ENCODE data around the gene FARP1.

FARP1 gene

GRCh38 chr13:98200211-98200878, 57.5 kb downstream of the FARP1 start:
- no peaks in the 10 kb centered on the region for H3K4me1 ChIP-seq
- no peak overlapping the region for H3K4me3 ChIP-seq (ENCODE audit: low read depth, low read length)
- TF ChIP-seq, protein P1, sequence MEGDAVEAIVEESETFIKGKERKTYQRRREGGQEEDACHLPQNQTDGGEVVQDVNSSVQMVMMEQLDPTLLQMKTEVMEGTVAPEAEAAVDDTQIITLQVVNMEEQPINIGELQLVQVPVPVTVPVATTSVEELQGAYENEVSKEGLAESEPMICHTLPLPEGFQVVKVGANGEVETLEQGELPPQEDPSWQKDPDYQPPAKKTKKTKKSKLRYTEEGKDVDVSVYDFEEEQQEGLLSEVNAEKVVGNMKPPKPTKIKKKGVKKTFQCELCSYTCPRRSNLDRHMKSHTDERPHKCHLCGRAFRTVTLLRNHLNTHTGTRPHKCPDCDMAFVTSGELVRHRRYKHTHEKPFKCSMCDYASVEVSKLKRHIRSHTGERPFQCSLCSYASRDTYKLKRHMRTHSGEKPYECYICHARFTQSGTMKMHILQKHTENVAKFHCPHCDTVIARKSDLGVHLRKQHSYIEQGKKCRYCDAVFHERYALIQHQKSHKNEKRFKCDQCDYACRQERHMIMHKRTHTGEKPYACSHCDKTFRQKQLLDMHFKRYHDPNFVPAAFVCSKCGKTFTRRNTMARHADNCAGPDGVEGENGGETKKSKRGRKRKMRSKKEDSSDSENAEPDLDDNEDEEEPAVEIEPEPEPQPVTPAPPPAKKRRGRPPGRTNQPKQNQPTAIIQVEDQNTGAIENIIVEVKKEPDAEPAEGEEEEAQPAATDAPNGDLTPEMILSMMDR (IDR thresholded peaks at IDR 0.05): no peak

GRCh38 chr13:98201189-98201588, 58.3 kb downstream of the FARP1 start:
- no peaks in the 10 kb centered on the region for H3K27me3 ChIP-seq (ENCODE audit: control insufficient read depth, insufficient read depth, low read length)
- H3K36me3 ChIP-seq (ENCODE audit: control insufficient read depth, insufficient read depth, low read length): no peaks in the 10 kb centered on the region
- TF ChIP-seq, protein P1 (IDR thresholded peaks at IDR 0.05): no peak
- no peaks in the 10 kb centered on the region for H3K4me1 ChIP-seq
- no peak overlapping the region for H3K4me3 ChIP-seq (ENCODE audit: low read depth, low read length)
- H3K79me2 ChIP-seq: peaks cover 4% of the 10 kb centered on the region
- H3K9me3 ChIP-seq (ENCODE audit: control insufficient read depth, low read length): no peaks in the 10 kb centered on the region
- no peak overlapping the region for H3K27ac ChIP-seq
- H3K9ac ChIP-seq: no peak overlapping the region
- no peak overlapping the region for H2AFZ ChIP-seq
- H3K4me2 ChIP-seq (ENCODE audit: low read length): no peak overlapping the region

More at GRCh38 chr13:98200211-98200878, 57.5 kb downstream of the FARP1 start:
- Histone ChIP-seq H2AFZ (no peak overlapping the region), H3K36me3 (ENCODE audit: control insufficient read depth, insufficient read depth, low read length) (no peaks in the 10 kb centered on the region), H3K27me3 (ENCODE audit: control insufficient read depth, insufficient read depth, low read length) (no peaks in the 10 kb centered on the region), H3K9ac (no peak overlapping the region), H3K27ac (no peak overlapping the region), H3K79me2 (peaks cover 4% of the 10 kb centered on the region), H3K4me2 (ENCODE audit: low read length) (no peak overlapping the region), H3K9me3 (ENCODE audit: control insufficient read depth, low read length) (no peaks in the 10 kb centered on the region)

DNA sequence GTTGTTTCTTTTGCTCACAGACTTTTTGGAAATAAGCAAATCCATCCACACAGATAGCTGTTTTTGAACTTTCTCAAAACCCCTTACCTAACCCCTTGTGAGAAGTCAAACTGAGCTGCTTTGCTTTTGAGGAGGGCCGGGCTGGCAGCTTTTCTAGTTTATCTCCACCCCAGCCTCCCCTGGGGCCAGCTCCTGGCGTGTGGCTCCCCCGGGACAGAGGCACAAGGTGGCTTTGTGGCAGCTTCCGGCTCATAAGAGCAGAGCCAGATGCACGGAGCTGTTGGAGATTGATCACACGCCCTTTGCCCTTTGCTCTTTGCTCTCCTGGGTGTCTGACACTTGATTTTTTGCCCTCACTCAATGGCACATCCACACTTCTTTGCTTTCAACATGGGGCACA, 59.1 kb downstream of the FARP1 start:
- Histone ChIP-seq H3K79me2 (peaks cover 4% of the 10 kb centered on the region), H3K4me3 (ENCODE audit: low read depth, low read length) (no peak overlapping the region), H3K36me3 (ENCODE audit: control insufficient read depth, insufficient read depth, low read length) (no peaks in the 10 kb centered on the region), H3K4me1 (no peaks in the 10 kb centered on the region), H3K4me2 (ENCODE audit: low read length) (no peak overlapping the region), H3K27me3 (ENCODE audit: control insufficient read depth, insufficient read depth, low read length) (no peaks in the 10 kb centered on the region), H3K27ac (no peak overlapping the region), H3K9me3 (ENCODE audit: control insufficient read depth, low read length) (no peaks in the 10 kb centered on the region), H2AFZ (no peak overlapping the region), H3K9ac (no peak overlapping the region)
- TF ChIP-seq, protein P1 (IDR thresholded peaks at IDR 0.05): no peak

- no peak overlapping the region for H3K4me3 ChIP-seq (ENCODE audit: low read depth, low read length)
- no peaks in the 10 kb centered on the region for H3K4me1 ChIP-seq
- H3K79me2 ChIP-seq: peaks cover 2% of the 10 kb centered on the region
- no peaks in the 10 kb centered on the region for H3K36me3 ChIP-seq (ENCODE audit: control insufficient read depth, insufficient read depth, low read length)
- H2AFZ ChIP-seq: no peak overlapping the region
- no peak overlapping the region for H3K27ac ChIP-seq
- no peak overlapping the region for H3K4me2 ChIP-seq (ENCODE audit: low read length)
- no peaks in the 10 kb centered on the region for H3K9me3 ChIP-seq (ENCODE audit: control insufficient read depth, low read length)
- TF ChIP-seq, protein P1 (IDR thresholded peaks at IDR 0.05): no peak
- no peaks in the 10 kb centered on the region for H3K27me3 ChIP-seq (ENCODE audit: control insufficient read depth, insufficient read depth, low read length)
- no peak overlapping the region for H3K9ac ChIP-seq
These were observed 60.9 kb downstream of the FARP1 start for GRCh38 chr13:98203646-98204326.

Data from parathyroid adenoma (tissue), 2 donors.